ENCODE data around the gene ASXL3. TPM values are rescaled to one million over a fixed set of nuclear protein-coding genes. Genes with fewer than 3 reads are reported as not detected.

Gene ASXL3
- total and polyA plus RNA-seq, 2 donors (not counting 1 experiment from before 2014, with no cell fraction given): 0.02 TPM; not detected in 1

GRCh38 chr18:33700513-33700976, 122.5 kb downstream of the ASXL3 start:
- Histone ChIP-seq H4K20me1 (ENCODE audit: control insufficient read depth, insufficient read depth, low read length, poor library complexity, severe bottlenecking) (no peaks in the 10 kb centered on the region), H3K9me3 (ENCODE audit: control extremely low read depth in 1 of 3, control insufficient read depth in 2 of 3, insufficient read depth in 1 of 3, low read length in 2 of 3) (no peaks in the 10 kb centered on the region), H3K9ac (ENCODE audit: low read length) (no peak overlapping the region), H3K4me2 (replicated peaks; ENCODE audit: low read depth, low read length, poor library complexity, severe bottlenecking) (no peak overlapping the region), H3K4me3 (ENCODE audit: control extremely low read depth in 1 of 5, extremely low read depth in 1 of 5, insufficient read depth in 1 of 5, low read depth in 2 of 5, low read length in 4 of 5) (no peak overlapping the region), H3K27ac (ENCODE audit: low read length in 2 of 2) (no peak overlapping the region), H3K4me1 (ENCODE audit: control insufficient read depth in 2 of 2, insufficient read depth in 2 of 2, low read length in 2 of 2) (no peaks in the 10 kb centered on the region), H3K36me3 (replicated peaks in 1 of 2; ENCODE audit: control extremely low read depth in 1 of 2, control insufficient read depth in 1 of 2, extremely low read depth in 1 of 2, insufficient read depth in 2 of 2, low read length in 1 of 2) (no peaks in the 10 kb centered on the region), H2AFZ (ENCODE audit: insufficient read depth, low read depth, low read length, poor library complexity, severe bottlenecking) (no peak overlapping the region), H3K79me2 (ENCODE audit: control insufficient read depth, insufficient read depth, low read length) (no peaks in the 10 kb centered on the region), H3K27me3 (replicated peaks in 1 of 4; ENCODE audit: control extremely low read depth in 1 of 4, control insufficient read depth in 3 of 4, insufficient read depth in 4 of 4, low read length in 3 of 4) (no peaks in the 10 kb centered on the region)
- intact Hi-C loops (cut with micrococcal nuclease): no loop called here
- no peaks in the 10 kb centered on the region for H3K9me3 Mint-ChIP-seq (ENCODE audit: insufficient read depth)
- H3K4me3 Mint-ChIP-seq: no peak overlapping the region
- POLR2A ChIA-PET: no interaction called here
- CTCF ChIA-PET: no interaction called here
- WGBS (ENCODE audit: insufficient coverage): 100% methylated on average over 1 of the region's 3 CpGs
- no peaks in the 10 kb centered on the region for H3K27me3 Mint-ChIP-seq
- H3K27ac Mint-ChIP-seq: no peak overlapping the region
- ATAC-seq (ENCODE audit: low read depth): no peak
- H3K4me1 Mint-ChIP-seq: no peaks in the 10 kb centered on the region
- TF ChIP-seq EZH2 (IDR thresholded peaks at IDR 0.05; ENCODE audit: borderline replicate concordance, insufficient read depth, low read depth, low read length, poor library complexity, severe bottlenecking) (no peak), CTCF (IDR thresholded peaks at IDR 0.05) (no peak)
- no peak for DNase-seq

- H2AFZ ChIP-seq (ENCODE audit: insufficient read depth, low read depth, low read length, poor library complexity, severe bottlenecking): no peak overlapping the region
- DNase-seq (no peak), ATAC-seq (ENCODE audit: low read depth) (no peak)
- H3K27me3 ChIP-seq (replicated peaks in 1 of 4; ENCODE audit: control extremely low read depth in 1 of 4, control insufficient read depth in 3 of 4, insufficient read depth in 4 of 4, low read length in 3 of 4): no peaks in the 10 kb centered on the region
- H3K4me1 ChIP-seq (ENCODE audit: control insufficient read depth in 2 of 2, insufficient read depth in 2 of 2, low read length in 2 of 2): no peaks in the 10 kb centered on the region
- intact Hi-C loops (cut with micrococcal nuclease): no loop called here
- Mint-ChIP-seq H3K27ac (no peak overlapping the region), H3K4me3 (no peak overlapping the region), H3K27me3 (no peaks in the 10 kb centered on the region), H3K9me3 (ENCODE audit: insufficient read depth) (no peaks in the 10 kb centered on the region), H3K4me1 (no peaks in the 10 kb centered on the region)
- no peak overlapping the region for H3K9ac ChIP-seq (ENCODE audit: low read length)
- WGBS (ENCODE audit: insufficient coverage): 100% methylated on average over 1 of the region's 1 CpG
- POLR2A ChIA-PET: no interaction called here
- no peak overlapping the region for H3K4me2 ChIP-seq (replicated peaks; ENCODE audit: low read depth, low read length, poor library complexity, severe bottlenecking)
- CTCF ChIA-PET: no interaction called here
- no peaks in the 10 kb centered on the region for H4K20me1 ChIP-seq (ENCODE audit: control insufficient read depth, insufficient read depth, low read length, poor library complexity, severe bottlenecking)
- H3K9me3 ChIP-seq (ENCODE audit: control extremely low read depth in 1 of 3, control insufficient read depth in 2 of 3, insufficient read depth in 1 of 3, low read length in 2 of 3): no peaks in the 10 kb centered on the region
- no peaks in the 10 kb centered on the region for H3K79me2 ChIP-seq (ENCODE audit: control insufficient read depth, insufficient read depth, low read length)
- no peak for TF ChIP-seq EZH2 (IDR thresholded peaks at IDR 0.05; ENCODE audit: borderline replicate concordance, insufficient read depth, low read depth, low read length, poor library complexity, severe bottlenecking)
- no peak for TF ChIP-seq CTCF (IDR thresholded peaks at IDR 0.05)
- H3K27ac ChIP-seq (ENCODE audit: low read length in 2 of 2): no peak overlapping the region
- no peaks in the 10 kb centered on the region for H3K36me3 ChIP-seq (replicated peaks in 1 of 2; ENCODE audit: control extremely low read depth in 1 of 2, control insufficient read depth in 1 of 2, extremely low read depth in 1 of 2, insufficient read depth in 2 of 2, low read length in 1 of 2)
- no peak overlapping the region for H3K4me3 ChIP-seq (ENCODE audit: control extremely low read depth in 1 of 5, extremely low read depth in 1 of 5, insufficient read depth in 1 of 5, low read depth in 2 of 5, low read length in 4 of 5)
Measured at GRCh38 chr18:33702625-33703024, 124.6 kb downstream of the ASXL3 start.
